ENCODE measurements around the gene UBTD2.

Gene UBTD2

GRCh38 chr5:172168311-172168710 lies 115.3 kb downstream of the UBTD2 start:
- no peak for DNase-seq

- DNase-seq, result no peak
Observed at GRCh38 chr5:172167895-172168294, 115.7 kb downstream of the UBTD2 start.

GRCh38 chr5:172166030-172166826 lies 117.3 kb downstream of the UBTD2 start:
- DNase-seq, result no peak

GRCh38 chr5:172165465-172165864 lies 118.1 kb downstream of the UBTD2 start:
- no peak for DNase-seq

GRCh38 chr5:172164769-172165212 lies 118.8 kb downstream of the UBTD2 start:
- no peak for DNase-seq

GRCh38 chr5:172163346-172163745 lies 120.2 kb downstream of the UBTD2 start:
- no peak for DNase-seq

GRCh38 chr5:172162987-172163343 lies 120.6 kb downstream of the UBTD2 start:
- DNase-seq, result no peak

- DNase-seq, result peak; percentile 45
Observed at GRCh38 chr5:172162323-172162986, 121.1 kb downstream of the UBTD2 start.

- no peak for DNase-seq
Observed at GRCh38 chr5:172160506-172160905, 123.1 kb downstream of the UBTD2 start.
